AG04450 (cell line): ENCODE data around the gene TRPC1. TPM values are rescaled to one million over a fixed set of nuclear protein-coding genes. Genes with fewer than 3 reads are reported as not detected.

Experiments
- CTCF ChIA-PET: fragments of 300-600, 350-600 bp; formaldehyde crosslinking; extraction: SDS; loops from one replicate; lab custom pipeline; 2022; ENCODE audit warnings: antibody characterized with exemption, inconsistent platforms; lab: Charles Lee
- POLR2A ChIA-PET: fragments of 350-600 bp; formaldehyde crosslinking; extraction: SDS; loops from one replicate; lab custom pipeline; 2021; ENCODE audit warnings: antibody characterized with exemption, inconsistent platforms; lab: Yijun Ruan, JAX
- DNase-seq: peaks from one replicate; pipeline ENCODE4 v3.0.0-alpha.2; 2011; ENCODE audit warnings: low read depth, low spot score
- H3K27ac ChIP-seq: one replicate; pipeline ENCODE4 v1.5.1; 2012; ENCODE audit warnings: low read depth, low read length, control low read depth
- H3K27me3 ChIP-seq: one replicate; pipeline ENCODE4 v1.6.0; 2012; ENCODE audit warnings: low read length; ENCODE audit not compliant: control insufficient read depth, insufficient read depth
- H3K4me3 ChIP-seq: 2 replicates; pipeline ENCODE4 v1.5.1; 2011; ENCODE audit warnings: mild to moderate bottlenecking, low read depth, low read length, control low read depth
- H3K9me3 ChIP-seq: 2 replicates; pipeline ENCODE4 v1.5.1; 2012; ENCODE audit warnings: low read length; ENCODE audit not compliant: control insufficient read depth, insufficient read depth
- CTCF ChIP-seq: IDR thresholded peaks from 2 replicates; pipeline ENCODE4 v1.5.1; 2011; ENCODE audit warnings: low read depth, low read length, control low read depth, inconsistent platforms
- polyA plus RNA-seq: library from polyadenylated mRNA; depleted of rRNA; stranded (reverse); fragments of >200 nt; gene quantifications from 2 replicates; pipeline ENCODE4 v1.2.3, GENCODE V29; 2011

Gene TRPC1
- polyA plus RNA-seq, 1 experiment: 9.9 TPM

GRCh38 chr3:142809259-142809658, 85.4 kb downstream of the TRPC1 start:
- Histone ChIP-seq H3K27ac (no peak overlapping the region), H3K9me3 (no peaks in the 10 kb centered on the region), H3K27me3 (no peaks in the 10 kb centered on the region), H3K4me3 (no peak overlapping the region)
- CTCF ChIA-PET: interaction anchor here (3.0 kb wide), 1 partner anchor 19 kb away, joined by 18 read pairs; no protein-coding TSS in a partner anchor
- TF ChIP-seq CTCF: no peak
- no peak for DNase-seq
- POLR2A ChIA-PET: no interaction called here

- H3K27me3 ChIP-seq: no peaks in the 10 kb centered on the region
- DNase-seq: no peak
- no peaks in the 10 kb centered on the region for H3K9me3 ChIP-seq
- no peak overlapping the region for H3K4me3 ChIP-seq
- ChIA-PET POLR2A (no interaction called here), CTCF (interaction anchor here (7.7 kb wide), 1 partner anchor 14 kb away, joined by 61 read pairs; no protein-coding TSS in a partner anchor)
- TF ChIP-seq CTCF: no peak
- no peak overlapping the region for H3K27ac ChIP-seq
These were observed 92.0 kb downstream of the TRPC1 start for GRCh38 chr3:142815803-142816202.

- ChIA-PET POLR2A (no interaction called here), CTCF (interaction anchor here (1.2 to 7.7 kb wide), 2 partner anchors 13 to 177 kb away, joined by 3 to 61 read pairs; no protein-coding TSS in a partner anchor)
These were observed 93.5 kb downstream of the TRPC1 start for GRCh38 chr3:142817356-142817755.

GRCh38 chr3:142817897-142818296, 94.1 kb downstream of the TRPC1 start:
- Histone ChIP-seq H3K27me3 (no peaks in the 10 kb centered on the region), H3K27ac (no peak overlapping the region), H3K4me3 (no peak overlapping the region), H3K9me3 (no peaks in the 10 kb centered on the region)
- POLR2A ChIA-PET: no interaction called here
- CTCF ChIA-PET: interaction anchor here (1.2 to 7.7 kb wide), 2 partner anchors 12 to 176 kb away, joined by 3 to 61 read pairs; no protein-coding TSS in a partner anchor
- no peak for DNase-seq
- no peak for TF ChIP-seq CTCF

More at GRCh38 chr3:142817356-142817755, 93.5 kb downstream of the TRPC1 start:
- no peak for TF ChIP-seq CTCF
- Histone ChIP-seq H3K9me3 (no peaks in the 10 kb centered on the region), H3K27ac (no peak overlapping the region), H3K4me3 (no peak overlapping the region), H3K27me3 (no peaks in the 10 kb centered on the region)
- no peak for DNase-seq

- no peak for TF ChIP-seq CTCF
- Histone ChIP-seq H3K4me3 (no peak overlapping the region), H3K27ac (no peak overlapping the region), H3K27me3 (no peaks in the 10 kb centered on the region), H3K9me3 (no peaks in the 10 kb centered on the region)
- ChIA-PET CTCF (interaction anchor here (7.7 kb wide), 1 partner anchor 11 kb away, joined by 61 read pairs; no protein-coding TSS in a partner anchor), POLR2A (no interaction called here)
- DNase-seq: no peak
These were observed 94.8 kb downstream of the TRPC1 start for GRCh38 chr3:142818651-142819050.
